A549 (cell line): ENCODE data around the gene NECTIN1. TPM values are rescaled to one million over a fixed set of nuclear protein-coding genes. Genes with fewer than 3 reads are reported as not detected.

Source experiments
- ATAC-seq, 2 experiments: fragments of 200-7000 bp in 1 of 2; fragments of >200 bp in 1 of 2; cut with Nextera tagmentation in 1 of 2; cut with Tn5 transposase in 1 of 2; 3 replicates each; pipeline versions ENCODE4 v1.8.0 to v1.9.1; 2018 to 2020; ENCODE audit warnings: mild to moderate bottlenecking in 1 of 2, moderate library complexity in 1 of 2
- CTCF ChIA-PET: fragments of 300-600 bp; sonication (Branson Sonifier 250); formaldehyde crosslinking; extraction: SDS; loops from one replicate; lab custom pipeline; 2021; ENCODE audit warnings: antibody characterized with exemption, inconsistent platforms; lab: Yijun Ruan, JAX
- POLR2A ChIA-PET: fragments of 350-600 bp; formaldehyde crosslinking; extraction: SDS; loops from one replicate; lab custom pipeline; 2021; ENCODE audit warnings: antibody characterized with exemption, inconsistent platforms; lab: Yijun Ruan, JAX
- DNase-seq, 2 experiments: peaks; one replicate each; pipeline versions ENCODE4 v3.0.0 to v3.0.0-alpha.2; 2011 to 2016; ENCODE audit warnings: low read depth in 1 of 2, low spot score in 1 of 2
- FAIRE-seq: peaks from 2 replicates; lab custom pipeline; 2011; peaks lifted over from hg19 to GRCh38; lab: Jason Lieb, UNC
- H3K27ac ChIP-seq, 2 experiments: fragments of >200 bp; sonication (Bioruptor Twin); formaldehyde crosslinking; 3 replicates each; pipeline ENCODE4 v1.5.1; 2016 to 2017
- H3K4me1 ChIP-seq: fragments of >200 bp; sonication (Bioruptor Twin); formaldehyde crosslinking; 3 replicates; pipeline ENCODE4 v1.6.1; 2016
- H3K4me2 ChIP-seq: fragments of >200 bp; sonication (Bioruptor Twin); formaldehyde crosslinking; 3 replicates; pipeline ENCODE4 v1.6.1; 2016
- H3K4me3 ChIP-seq: fragments of >200 bp; sonication (Bioruptor Twin); formaldehyde crosslinking; 3 replicates; pipeline ENCODE4 v1.5.1; 2016
- H3K9me3 ChIP-seq: fragments of >200 bp; sonication (Bioruptor Twin); formaldehyde crosslinking; 3 replicates; pipeline ENCODE4 v1.6.1; 2016
- CBX8 ChIP-seq: fragments of 200-600 bp; sonication (generic); IDR thresholded peaks from 2 replicates; pipeline ENCODE4 v1.6.1; 2016
- CEBPB ChIP-seq, 2 experiments: fragments of >200 bp in 1 of 2; sonication (Bioruptor Twin) in 1 of 2; formaldehyde crosslinking in 1 of 2; IDR thresholded peaks; 2 replicates each; pipeline ENCODE4 v1.6.1; 2012 to 2016
- EHF ChIP-seq: fragments of 250-450 bp; sonication (Bioruptor Pico); IDR thresholded peaks from 2 replicates; pipeline ENCODE4 v1.5.0; 2020; ENCODE audit warnings: mild to moderate bottlenecking
- FOSB ChIP-seq: fragments of 250-450 bp; sonication (Bioruptor Pico); IDR thresholded peaks from 2 replicates; pipeline ENCODE4 v1.5.0; 2020; ENCODE audit warnings: mild to moderate bottlenecking, moderate library complexity
- HDAC2 ChIP-seq: fragments of 200-600 bp; sonication (generic); IDR thresholded peaks from 2 replicates; pipeline ENCODE4 v1.6.1; 2016
- HOXB13 ChIP-seq: fragments of 250-450 bp; sonication (Bioruptor Pico); IDR thresholded peaks from 2 replicates; pipeline ENCODE4 v1.5.0; 2020; ENCODE audit warnings: low read depth, mild to moderate bottlenecking, moderate library complexity
- JUNB ChIP-seq: fragments of >200 bp; sonication (Bioruptor Twin); formaldehyde crosslinking; IDR thresholded peaks from 2 replicates; pipeline ENCODE4 v1.6.1; 2016
- KDM5A ChIP-seq: fragments of 200-600 bp; sonication (generic); IDR thresholded peaks from 2 replicates; pipeline ENCODE4 v1.6.1; 2016; ENCODE audit warnings: antibody characterized with exemption, mild to moderate bottlenecking
- MYC ChIP-seq: IDR thresholded peaks from 2 replicates; pipeline ENCODE4 v1.6.1; 2012; ENCODE audit warnings: mild to moderate bottlenecking, inconsistent platforms, low read length, improper control_type of control experiment, borderline replicate concordance
- NFE2L2 ChIP-seq: fragments of 150-350 bp; conservative IDR thresholded peaks from 2 replicates; pipeline ENCODE4 v1.6.1; 2014; ENCODE audit warnings: low read length
- NPAS2 ChIP-seq: fragments of 250-450 bp; sonication (Bioruptor Pico); IDR thresholded peaks from 2 replicates; pipeline ENCODE4 v1.8.0; 2022; ENCODE audit warnings: mild to moderate bottlenecking, moderate library complexity, borderline replicate concordance
- POLR2A ChIP-seq: IDR thresholded peaks from 2 replicates; pipeline ENCODE4 v1.6.1; 2012; ENCODE audit warnings: mild to moderate bottlenecking, low read length
- POLR2AphosphoS2 ChIP-seq: conservative IDR thresholded peaks from 2 replicates; pipeline ENCODE4 v1.6.1; 2012; ENCODE audit warnings: low read length, improper control_type of control experiment, inconsistent platforms
- RAD21 ChIP-seq, 2 experiments: fragments of >200 bp in 1 of 2; sonication (Bioruptor Twin) in 1 of 2; formaldehyde crosslinking in 1 of 2; IDR thresholded peaks in 1 of 2; conservative IDR thresholded peaks in 1 of 2; 2 replicates in 1 of 2; 3 replicates in 1 of 2; pipeline ENCODE4 v1.6.1; 2012 to 2018; ENCODE audit warnings: inconsistent platforms in 1 of 2
- RCOR1 ChIP-seq: fragments of 150-350 bp; IDR thresholded peaks from 2 replicates; pipeline ENCODE4 v1.6.1; 2014; ENCODE audit warnings: antibody characterized with exemption, low read length, low read depth
- RNF2 ChIP-seq: fragments of 200-600 bp; sonication (generic); IDR thresholded peaks from 2 replicates; pipeline ENCODE4 v1.6.1; 2016; ENCODE audit warnings: low read depth, mild to moderate bottlenecking, antibody characterized with exemption, moderate library complexity, borderline replicate concordance
- SMC3 ChIP-seq: fragments of >200 bp; sonication (Bioruptor Twin); formaldehyde crosslinking; IDR thresholded peaks from 3 replicates; pipeline ENCODE4 v1.6.1; 2018; ENCODE audit warnings: inconsistent platforms
- SREBF2 ChIP-seq: fragments of 450-650 bp; IDR thresholded peaks from 2 replicates; pipeline ENCODE4 v1.6.1; 2014; ENCODE audit warnings: mild to moderate bottlenecking, moderate library complexity
- TP53 ChIP-seq: fragments of 250-450 bp; sonication (Bioruptor Pico); IDR thresholded peaks from 2 replicates; pipeline ENCODE4 v1.5.0; 2021; ENCODE audit warnings: mild to moderate bottlenecking, moderate library complexity
- ZNF302 ChIP-seq: fragments of 250-450 bp; sonication (Bioruptor Pico); IDR thresholded peaks from 2 replicates; pipeline ENCODE4 v1.9.0; 2021; ENCODE audit warnings: inconsistent platforms, mild to moderate bottlenecking, moderate library complexity
- WGBS: methylation state at CpG from one replicate; pipeline ENCODE4 v1.1.6; 2017; ENCODE audit errors: missing lambda C conversion rate; 5-methylcytosine and 5-hydroxymethylcytosine counted together
- polyA plus RNA-seq, 4 experiments: library from polyadenylated mRNA; depleted of rRNA in 3 of 4; stranded (reverse); fragments of >200 nt; fragmentation: RNase III in 1 of 4; extraction: RNeasy Plus Mini Kit Qiagen cat#74134 plus additional on column Dnase treatment in 1 of 4; gene quantifications; 2 replicates in 3 of 4; 3 replicates in 1 of 4; pipeline ENCODE4 v1.2.3, GENCODE V29; 2011 to 2017
- TF ChIP-seq, protein P1 (sequence below): fragments of >200 bp; sonication (Bioruptor Twin); formaldehyde crosslinking; IDR thresholded peaks from 3 replicates; pipeline ENCODE4 v1.5.1; 2016
- TF ChIP-seq, protein P2 (sequence below): fragments of 150-350 bp; IDR thresholded peaks from 2 replicates; pipeline ENCODE4 v1.6.1; 2014; ENCODE audit warnings: low read depth, mild to moderate bottlenecking, low read length
- TF ChIP-seq, protein P3 (sequence below): fragments of 200-600 bp; sonication (generic); IDR thresholded peaks from 2 replicates; pipeline ENCODE4 v1.6.1; 2016; ENCODE audit warnings: antibody characterized with exemption, mild to moderate bottlenecking, moderate library complexity
- TF ChIP-seq, protein P4 (sequence below): IDR thresholded peaks from 2 replicates; pipeline ENCODE4 v1.6.1; 2012
- TF ChIP-seq, protein P5 (sequence below): IDR thresholded peaks from 2 replicates; pipeline ENCODE4 v1.6.1; 2012; ENCODE audit warnings: low read depth, borderline replicate concordance
- TF ChIP-seq, protein P6 (sequence below): fragments of 250-450 bp; sonication (Bioruptor Pico); IDR thresholded peaks from 2 replicates; pipeline ENCODE4 v1.5.0; 2020; ENCODE audit warnings: low read depth, mild to moderate bottlenecking, moderate library complexity

Gene NECTIN1
- polyA plus RNA-seq, 2 of the 4 experiments (the other 2 are of a cell fraction), result 2.2 to 5.5 TPM

DNA sequence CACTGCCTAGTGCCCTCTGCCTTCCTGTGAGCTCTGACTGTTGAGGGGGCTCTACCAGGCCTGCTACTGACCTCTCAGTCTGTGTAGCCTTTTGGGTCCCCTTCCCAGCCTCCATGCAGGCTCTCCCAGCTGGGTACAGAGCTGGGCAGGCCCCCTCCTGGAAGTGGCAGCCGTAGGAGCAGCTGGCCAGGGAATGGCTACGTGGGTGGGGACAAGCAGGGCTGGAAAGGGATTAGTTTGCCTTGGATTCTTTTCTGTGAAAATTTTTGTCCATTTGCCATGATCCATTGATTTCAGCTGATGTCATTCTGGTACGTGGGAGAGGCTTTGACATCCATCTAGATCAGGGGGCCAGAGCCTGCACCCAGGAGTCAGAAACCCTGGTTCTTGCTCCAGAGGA is 23.9 kb upstream of the NECTIN1 start:
- no peak for ATAC-seq
- FAIRE-seq, result no peak
- DNase-seq, result no peak
- H3K4me2 ChIP-seq, result no peak overlapping the region
- TF ChIP-seq POLR2A, result no peak
- TF ChIP-seq, protein P1, sequence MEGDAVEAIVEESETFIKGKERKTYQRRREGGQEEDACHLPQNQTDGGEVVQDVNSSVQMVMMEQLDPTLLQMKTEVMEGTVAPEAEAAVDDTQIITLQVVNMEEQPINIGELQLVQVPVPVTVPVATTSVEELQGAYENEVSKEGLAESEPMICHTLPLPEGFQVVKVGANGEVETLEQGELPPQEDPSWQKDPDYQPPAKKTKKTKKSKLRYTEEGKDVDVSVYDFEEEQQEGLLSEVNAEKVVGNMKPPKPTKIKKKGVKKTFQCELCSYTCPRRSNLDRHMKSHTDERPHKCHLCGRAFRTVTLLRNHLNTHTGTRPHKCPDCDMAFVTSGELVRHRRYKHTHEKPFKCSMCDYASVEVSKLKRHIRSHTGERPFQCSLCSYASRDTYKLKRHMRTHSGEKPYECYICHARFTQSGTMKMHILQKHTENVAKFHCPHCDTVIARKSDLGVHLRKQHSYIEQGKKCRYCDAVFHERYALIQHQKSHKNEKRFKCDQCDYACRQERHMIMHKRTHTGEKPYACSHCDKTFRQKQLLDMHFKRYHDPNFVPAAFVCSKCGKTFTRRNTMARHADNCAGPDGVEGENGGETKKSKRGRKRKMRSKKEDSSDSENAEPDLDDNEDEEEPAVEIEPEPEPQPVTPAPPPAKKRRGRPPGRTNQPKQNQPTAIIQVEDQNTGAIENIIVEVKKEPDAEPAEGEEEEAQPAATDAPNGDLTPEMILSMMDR, result no peak
- TF ChIP-seq KDM5A, result no peak
- TF ChIP-seq, protein P2, sequence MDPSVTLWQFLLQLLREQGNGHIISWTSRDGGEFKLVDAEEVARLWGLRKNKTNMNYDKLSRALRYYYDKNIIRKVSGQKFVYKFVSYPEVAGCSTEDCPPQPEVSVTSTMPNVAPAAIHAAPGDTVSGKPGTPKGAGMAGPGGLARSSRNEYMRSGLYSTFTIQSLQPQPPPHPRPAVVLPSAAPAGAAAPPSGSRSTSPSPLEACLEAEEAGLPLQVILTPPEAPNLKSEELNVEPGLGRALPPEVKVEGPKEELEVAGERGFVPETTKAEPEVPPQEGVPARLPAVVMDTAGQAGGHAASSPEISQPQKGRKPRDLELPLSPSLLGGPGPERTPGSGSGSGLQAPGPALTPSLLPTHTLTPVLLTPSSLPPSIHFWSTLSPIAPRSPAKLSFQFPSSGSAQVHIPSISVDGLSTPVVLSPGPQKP, result no peak
- TF ChIP-seq, protein P3, sequence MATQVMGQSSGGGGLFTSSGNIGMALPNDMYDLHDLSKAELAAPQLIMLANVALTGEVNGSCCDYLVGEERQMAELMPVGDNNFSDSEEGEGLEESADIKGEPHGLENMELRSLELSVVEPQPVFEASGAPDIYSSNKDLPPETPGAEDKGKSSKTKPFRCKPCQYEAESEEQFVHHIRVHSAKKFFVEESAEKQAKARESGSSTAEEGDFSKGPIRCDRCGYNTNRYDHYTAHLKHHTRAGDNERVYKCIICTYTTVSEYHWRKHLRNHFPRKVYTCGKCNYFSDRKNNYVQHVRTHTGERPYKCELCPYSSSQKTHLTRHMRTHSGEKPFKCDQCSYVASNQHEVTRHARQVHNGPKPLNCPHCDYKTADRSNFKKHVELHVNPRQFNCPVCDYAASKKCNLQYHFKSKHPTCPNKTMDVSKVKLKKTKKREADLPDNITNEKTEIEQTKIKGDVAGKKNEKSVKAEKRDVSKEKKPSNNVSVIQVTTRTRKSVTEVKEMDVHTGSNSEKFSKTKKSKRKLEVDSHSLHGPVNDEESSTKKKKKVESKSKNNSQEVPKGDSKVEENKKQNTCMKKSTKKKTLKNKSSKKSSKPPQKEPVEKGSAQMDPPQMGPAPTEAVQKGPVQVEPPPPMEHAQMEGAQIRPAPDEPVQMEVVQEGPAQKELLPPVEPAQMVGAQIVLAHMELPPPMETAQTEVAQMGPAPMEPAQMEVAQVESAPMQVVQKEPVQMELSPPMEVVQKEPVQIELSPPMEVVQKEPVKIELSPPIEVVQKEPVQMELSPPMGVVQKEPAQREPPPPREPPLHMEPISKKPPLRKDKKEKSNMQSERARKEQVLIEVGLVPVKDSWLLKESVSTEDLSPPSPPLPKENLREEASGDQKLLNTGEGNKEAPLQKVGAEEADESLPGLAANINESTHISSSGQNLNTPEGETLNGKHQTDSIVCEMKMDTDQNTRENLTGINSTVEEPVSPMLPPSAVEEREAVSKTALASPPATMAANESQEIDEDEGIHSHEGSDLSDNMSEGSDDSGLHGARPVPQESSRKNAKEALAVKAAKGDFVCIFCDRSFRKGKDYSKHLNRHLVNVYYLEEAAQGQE, result no peak
- no peak for TF ChIP-seq RAD21 (conservative IDR thresholded peaks at IDR 0.05 in 1 of 2, IDR thresholded peaks at IDR 0.05 in 1 of 2)
- TF ChIP-seq MYC, result no peak
- TF ChIP-seq, protein P4, sequence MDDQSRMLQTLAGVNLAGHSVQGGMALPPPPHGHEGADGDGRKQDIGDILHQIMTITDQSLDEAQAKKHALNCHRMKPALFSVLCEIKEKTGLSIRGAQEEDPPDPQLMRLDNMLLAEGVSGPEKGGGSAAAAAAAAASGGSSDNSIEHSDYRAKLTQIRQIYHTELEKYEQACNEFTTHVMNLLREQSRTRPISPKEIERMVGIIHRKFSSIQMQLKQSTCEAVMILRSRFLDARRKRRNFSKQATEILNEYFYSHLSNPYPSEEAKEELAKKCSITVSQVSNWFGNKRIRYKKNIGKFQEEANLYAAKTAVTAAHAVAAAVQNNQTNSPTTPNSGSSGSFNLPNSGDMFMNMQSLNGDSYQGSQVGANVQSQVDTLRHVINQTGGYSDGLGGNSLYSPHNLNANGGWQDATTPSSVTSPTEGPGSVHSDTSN, result no peak
- no peak for TF ChIP-seq NFE2L2
- no peak for TF ChIP-seq RCOR1
- TF ChIP-seq NPAS2, result no peak
- no peak for TF ChIP-seq SREBF2
- TF ChIP-seq ZNF302 (CRISPR knock-in tag), result no peak
- no peak for TF ChIP-seq POLR2AphosphoS2
- no peak for TF ChIP-seq FOSB
- no peak for TF ChIP-seq TP53 (CRISPR knock-in tag)
- no peak for TF ChIP-seq HDAC2
- TF ChIP-seq CBX8, result no peak
- TF ChIP-seq, all 56 proteins: peak for 0
- H3K4me3 ChIP-seq, result no peak overlapping the region
- no peaks in the 10 kb centered on the region for H3K9me3 ChIP-seq
- ChIA-PET POLR2A (no interaction called here), CTCF (interaction anchor here (1.2 to 3.6 kb wide), 3 partner anchors 9 to 24 kb away, joined by 3 to 12 read pairs (median 5); partner anchors contain the start of gene NECTIN1)
- WGBS, result 15% methylated on average over 3 of the region's 3 CpGs
- H3K27ac ChIP-seq, result no peak overlapping the region
- no peaks in the 10 kb centered on the region for H3K4me1 ChIP-seq

DNA sequence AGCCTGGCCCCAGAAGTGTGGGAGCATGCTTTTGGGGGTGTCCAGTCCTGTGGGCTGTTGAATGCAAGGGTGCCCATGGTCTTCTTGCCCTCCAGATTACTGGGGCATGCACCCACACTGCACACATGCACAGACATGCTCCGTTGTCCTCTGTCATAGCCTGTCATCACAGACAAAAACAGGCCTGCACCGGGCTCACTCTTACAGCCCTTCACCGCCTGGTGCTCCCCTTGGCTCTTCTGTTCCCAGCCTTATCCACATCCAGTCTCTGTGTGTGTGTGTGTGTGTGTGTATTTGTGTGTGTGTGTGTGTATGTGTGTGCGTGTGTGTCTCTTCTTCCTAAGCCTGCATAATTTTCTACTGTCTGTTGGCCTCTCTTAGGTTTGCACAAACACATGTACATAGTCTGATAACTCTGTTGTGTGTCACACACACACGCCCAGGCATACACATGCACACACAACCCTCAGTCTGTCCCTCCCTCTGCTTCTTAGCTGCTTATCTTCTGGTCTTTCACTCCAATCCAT is 23.4 kb upstream of the NECTIN1 start:
- DNase-seq (no peak), ATAC-seq (peak in 1 of 2 experiments; percentile 27; a peak in 1 of 6 replicates), FAIRE-seq (no peak)
- no peaks in the 10 kb centered on the region for H3K9me3 ChIP-seq
- no peaks in the 10 kb centered on the region for H3K4me1 ChIP-seq
- CTCF ChIA-PET, result interaction anchor here (1.2 to 3.6 kb wide), 2 partner anchors 9 to 24 kb away, joined by 3 to 12 read pairs; partner anchors contain the start of gene NECTIN1
- no peak overlapping the region for H3K4me2 ChIP-seq
- no peak overlapping the region for H3K27ac ChIP-seq
- 42% methylated on average over 5 of the region's 5 CpGs for WGBS
- POLR2A ChIA-PET, result no interaction called here
- no peak overlapping the region for H3K4me3 ChIP-seq
- no peak for TF ChIP-seq HOXB13 (CRISPR knock-in tag)
- no peak for TF ChIP-seq NFE2L2
- no peak for TF ChIP-seq RCOR1
- TF ChIP-seq, protein P5, sequence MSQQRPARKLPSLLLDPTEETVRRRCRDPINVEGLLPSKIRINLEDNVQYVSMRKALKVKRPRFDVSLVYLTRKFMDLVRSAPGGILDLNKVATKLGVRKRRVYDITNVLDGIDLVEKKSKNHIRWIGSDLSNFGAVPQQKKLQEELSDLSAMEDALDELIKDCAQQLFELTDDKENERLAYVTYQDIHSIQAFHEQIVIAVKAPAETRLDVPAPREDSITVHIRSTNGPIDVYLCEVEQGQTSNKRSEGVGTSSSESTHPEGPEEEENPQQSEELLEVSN, result no peak
- TF ChIP-seq CEBPB (IDR thresholded peaks at IDR 0.05), result no peak
- no peak for TF ChIP-seq EHF (CRISPR knock-in tag)
- TF ChIP-seq, protein P1, result no peak
- TF ChIP-seq KDM5A, result no peak
- TF ChIP-seq SMC3, result no peak
- no peak for TF ChIP-seq JUNB
- TF ChIP-seq RNF2, result no peak
- TF ChIP-seq, protein P6, sequence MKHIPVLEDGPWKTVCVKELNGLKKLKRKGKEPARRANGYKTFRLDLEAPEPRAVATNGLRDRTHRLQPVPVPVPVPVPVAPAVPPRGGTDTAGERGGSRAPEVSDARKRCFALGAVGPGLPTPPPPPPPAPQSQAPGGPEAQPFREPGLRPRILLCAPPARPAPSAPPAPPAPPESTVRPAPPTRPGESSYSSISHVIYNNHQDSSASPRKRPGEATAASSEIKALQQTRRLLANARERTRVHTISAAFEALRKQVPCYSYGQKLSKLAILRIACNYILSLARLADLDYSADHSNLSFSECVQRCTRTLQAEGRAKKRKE (CRISPR knock-in tag), result no peak
- no peak for TF ChIP-seq ZNF302 (CRISPR knock-in tag)
- TF ChIP-seq POLR2A, result no peak
